Mammary epithelial cell (primary cell): ENCODE measurements around the gene SMYD3.

ENCODE experiments used
- CTCF ChIP-seq, 2 donors: IDR thresholded peaks in 1 of 2; conservative IDR thresholded peaks in 1 of 2; 2 replicates each; pipeline ENCODE4 v1.5.1; 2011 to 2012; ENCODE audit warnings: inconsistent platforms in 2 of 2, low read length in 2 of 2, mild to moderate bottlenecking in 2 of 2, control low read depth in 1 of 2, low read depth in 1 of 2; ENCODE audit not compliant: insufficient read depth in 1 of 2; ENCODE audit errors: extremely low read depth in 1 of 2
- EZH2 ChIP-seq: IDR thresholded peaks from 2 replicates; pipeline ENCODE4 v1.6.1; 2012; ENCODE audit warnings: low read length, inconsistent platforms, borderline replicate concordance

DNA sequence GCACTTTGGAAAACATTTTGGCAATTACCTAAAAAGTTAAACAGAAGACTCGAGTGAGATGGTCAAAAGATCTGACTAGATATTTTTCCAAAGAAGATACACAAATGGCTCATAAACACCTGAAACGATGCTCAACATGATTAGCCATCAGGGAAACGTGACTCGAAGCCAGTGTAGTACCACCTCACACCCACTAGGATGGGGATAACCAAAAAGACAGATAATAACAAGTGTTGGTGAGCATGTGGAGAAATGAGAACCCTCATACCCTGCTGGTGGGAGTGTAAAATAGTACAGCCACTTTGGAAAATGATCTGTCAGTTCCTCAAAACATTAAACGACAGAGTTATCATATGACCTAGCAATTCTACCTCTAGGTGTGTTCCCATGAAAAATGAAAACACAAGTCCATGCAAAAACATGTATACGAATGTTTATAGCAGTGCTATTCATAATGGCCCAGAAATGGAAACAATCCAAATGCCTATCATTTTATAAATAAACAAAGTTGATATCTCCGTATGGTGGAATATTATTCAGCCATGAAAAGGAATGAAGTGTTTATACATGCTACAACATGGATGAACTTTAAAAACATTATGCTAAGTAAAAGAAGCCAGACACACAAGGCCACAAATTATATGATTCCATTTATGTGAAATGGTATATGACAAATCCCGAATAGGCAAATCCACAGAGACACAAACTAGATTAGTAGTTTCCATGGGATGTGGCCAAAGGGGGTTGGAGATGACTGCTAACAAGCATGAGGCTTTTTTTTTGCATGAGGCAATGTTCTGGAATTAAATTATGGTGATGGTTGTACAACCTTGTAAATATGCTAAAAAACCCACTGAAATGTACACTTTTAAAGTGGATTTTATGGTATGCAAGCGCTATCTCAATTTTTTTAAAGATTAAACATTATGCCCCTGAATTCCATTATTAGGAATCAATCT, 727.0 kb downstream of the SMYD3 start:
- peak in 1 of 2 donors; percentile 3 for TF ChIP-seq CTCF (conservative IDR thresholded peaks at IDR 0.05 in 1 of 2, IDR thresholded peaks at IDR 0.05 in 1 of 2; ENCODE audit: extremely low read depth in 1 of 2, insufficient read depth in 1 of 2, low read depth in 1 of 2, low read length in 2 of 2)
- no peak for TF ChIP-seq EZH2
